HTERT RPE-1 (cell line): ENCODE results near the gene NAAA.
"Not testable (repeated sequence)": the region's sequence is repeated elsewhere in the genome, so short reads cannot be mapped to it uniquely, and the experiment has no call there.

ENCODE experiments used
- in situ Hi-C: fragments of 300-500 bp; cut with MboI; formaldehyde crosslinking; loops from 4 replicates; pipeline ENCODE4 v1.14.3; 2020; ENCODE audit warnings: low sequenced_read_pairs

NAAA gene

DNA sequence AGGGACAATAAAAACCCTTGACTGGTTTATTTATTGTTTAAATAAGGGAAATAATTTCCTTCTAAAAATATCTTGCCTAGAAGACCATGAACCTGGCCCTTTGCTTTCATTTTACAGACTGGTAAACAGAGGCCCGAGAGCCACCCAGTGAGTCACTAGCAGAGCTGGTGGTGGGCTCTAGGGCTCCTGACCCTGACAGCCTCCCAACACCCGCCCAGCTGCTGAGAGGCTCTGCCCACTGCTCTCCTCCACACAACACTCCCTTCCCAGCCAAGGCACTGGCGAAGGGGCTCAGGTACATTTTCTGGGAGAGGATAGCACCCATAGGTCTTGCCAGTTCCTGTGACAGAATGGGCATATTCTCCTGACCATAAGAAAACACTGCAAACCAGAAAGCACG is 20.5 kb downstream of the NAAA start:
- in situ Hi-C loops, result no loop called here

GRCh38 chr4:75919920-75920319 is 20.9 kb downstream of the NAAA start:
- in situ Hi-C loops, result no loop called here

GRCh38 chr4:75916091-75916661 is 24.6 kb downstream of the NAAA start:
- in situ Hi-C loops, result no loop called here

DNA sequence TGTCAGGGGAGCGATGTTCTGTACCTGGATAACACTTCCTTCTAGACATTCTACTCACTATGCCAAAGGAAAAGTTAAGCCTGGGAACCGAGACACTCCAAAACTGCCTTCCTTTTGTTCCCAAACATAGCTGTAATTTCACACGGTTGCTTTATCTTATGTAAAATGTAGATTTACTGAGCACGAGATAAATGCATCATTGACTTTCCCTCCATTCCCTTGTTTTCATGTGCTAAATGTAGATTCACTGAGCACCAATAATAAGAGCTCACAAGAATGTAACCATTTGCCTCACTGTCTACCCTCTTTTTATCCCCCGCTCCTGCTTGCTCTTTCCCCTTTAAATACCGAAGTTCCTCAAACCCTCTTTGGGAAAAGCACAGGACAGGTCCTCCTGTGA is 27.8 kb downstream of the NAAA start:
- in situ Hi-C loops, result no loop called here

- in situ Hi-C loops, result not testable (repeated sequence)
Observed at GRCh38 chr4:75910831-75911230, 30.0 kb downstream of the NAAA start.

DNA sequence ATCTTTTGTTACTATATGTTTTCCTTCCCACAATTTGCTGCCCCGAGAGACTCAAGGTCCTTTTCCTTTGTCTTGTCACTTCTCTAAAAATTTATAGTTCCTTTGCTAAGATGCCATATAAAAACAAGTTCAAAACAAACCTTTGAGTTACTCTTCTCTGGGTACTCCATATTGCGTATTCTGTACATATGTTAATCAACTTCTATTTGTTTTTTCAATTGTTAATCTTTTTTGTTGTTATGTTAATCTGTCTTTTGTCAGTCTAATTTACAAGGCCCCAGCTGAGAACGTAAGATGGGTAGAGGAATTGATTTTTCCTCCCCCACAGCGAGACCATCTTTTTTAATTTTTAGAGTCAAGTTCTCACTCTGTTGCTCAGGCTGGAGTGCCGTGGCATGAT is 31.4 kb downstream of the NAAA start:
- in situ Hi-C loops, result no loop called here

GRCh38 chr4:75908555-75908954 is 32.3 kb downstream of the NAAA start:
- in situ Hi-C loops, result no loop called here

- in situ Hi-C loops, result no loop called here
Observed at GRCh38 chr4:75907966-75908365, 32.8 kb downstream of the NAAA start.

DNA sequence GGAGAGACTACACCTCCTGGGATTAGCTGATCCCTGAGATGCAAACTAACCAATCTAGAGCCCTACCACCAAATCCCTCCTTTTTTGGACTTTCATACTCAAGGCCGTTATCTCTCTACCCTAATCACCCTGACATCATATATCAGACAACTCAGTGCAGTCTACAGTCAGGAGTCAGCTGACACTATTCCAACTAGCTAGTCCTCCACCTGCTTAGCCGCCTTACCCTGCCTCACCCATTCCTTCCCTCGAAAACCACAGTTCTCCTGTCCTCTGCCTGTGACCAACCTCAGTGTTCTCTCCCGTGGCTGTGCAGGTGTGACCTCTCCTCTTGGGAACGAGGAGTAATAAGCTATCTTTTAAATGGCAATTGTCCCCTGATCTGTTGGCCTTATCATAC is 36.7 kb downstream of the NAAA start:
- in situ Hi-C loops, result no loop called here

GRCh38 chr4:75902352-75902751 is 38.5 kb downstream of the NAAA start, which contains the start of gene PPEF2:
Gene PPEF2, minus strand, starts transcription at chr4:75902452. Its CDS starts 6,127 bp downstream, at chr4:75896325.
- in situ Hi-C loops, result no loop called here

DNA sequence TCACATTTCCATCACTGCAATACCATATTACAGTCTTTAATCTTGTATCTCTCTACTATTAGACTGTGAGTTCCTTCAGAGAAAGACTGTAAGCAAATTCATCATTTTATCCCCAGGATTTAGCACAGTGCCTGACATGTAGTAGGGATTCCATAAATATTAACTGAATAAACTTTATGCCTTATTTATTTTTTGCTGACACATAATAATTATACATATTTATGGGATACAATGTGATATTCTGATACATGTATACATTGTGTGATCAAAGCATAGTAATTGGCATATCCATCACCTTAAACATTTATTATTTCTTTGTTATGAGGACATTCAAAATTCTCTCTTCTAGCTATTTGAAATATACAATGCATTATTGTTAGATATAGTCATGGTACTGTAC is 42.3 kb downstream of the NAAA start:
- in situ Hi-C loops, result no loop called here

DNA sequence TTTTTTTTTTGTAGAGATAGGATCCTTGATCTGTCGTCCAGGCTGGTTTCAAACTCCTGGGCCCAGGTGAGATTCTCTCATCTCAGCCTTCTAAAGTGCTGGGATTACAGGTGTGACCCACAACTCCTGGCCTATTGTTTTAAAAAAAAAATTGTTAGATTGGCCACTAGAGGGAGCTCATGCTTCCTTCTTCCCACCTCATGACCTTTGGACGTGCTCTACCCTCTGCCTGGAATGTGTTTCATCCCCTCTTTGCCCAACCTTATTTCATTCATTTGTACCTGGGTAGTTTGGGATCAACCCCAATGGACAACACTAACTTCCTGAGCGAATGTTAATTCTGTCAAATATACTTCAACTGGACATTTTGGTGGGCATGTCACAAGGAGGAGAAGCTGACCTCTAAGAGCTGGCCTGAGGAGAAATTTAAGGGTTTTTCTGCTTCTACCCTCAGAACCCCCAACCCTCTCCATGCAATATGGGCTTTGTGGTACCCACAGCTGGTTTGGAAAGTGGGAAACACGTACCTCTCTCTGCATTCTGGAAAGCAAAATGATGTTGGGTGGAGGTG is 45.0 kb downstream of the NAAA start:
- in situ Hi-C loops, result no loop called here

DNA sequence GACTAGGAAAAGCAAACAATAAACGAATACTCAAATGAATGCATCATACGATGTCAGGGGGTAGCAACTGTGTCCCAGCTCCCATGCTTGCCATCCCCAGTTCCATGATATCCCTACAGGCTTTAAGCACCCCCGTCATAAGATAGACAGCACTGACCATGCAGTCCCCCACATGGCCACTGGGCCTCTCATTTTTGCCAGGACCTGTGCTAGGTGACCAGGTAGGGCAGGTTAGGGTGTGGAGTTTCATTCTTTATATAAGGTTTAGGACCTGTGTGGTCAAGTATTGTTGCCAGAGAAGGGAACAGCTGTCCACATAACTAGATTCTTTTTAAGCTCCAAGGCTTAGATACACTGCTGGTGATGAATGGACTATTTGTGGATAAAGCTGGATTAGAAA is 48.3 kb downstream of the NAAA start:
- in situ Hi-C loops, result no loop called here

- in situ Hi-C loops, result no loop called here
Observed at GRCh38 chr4:75891611-75892010, 49.2 kb downstream of the NAAA start.

GRCh38 chr4:75889537-75890199 is 51.1 kb downstream of the NAAA start:
- in situ Hi-C loops, result no loop called here

- in situ Hi-C loops, result no loop called here
Observed at GRCh38 chr4:75886104-75886503, 54.7 kb downstream of the NAAA start.

- in situ Hi-C loops, result no loop called here
Observed at GRCh38 chr4:75881476-75881875, 59.3 kb downstream of the NAAA start.

DNA sequence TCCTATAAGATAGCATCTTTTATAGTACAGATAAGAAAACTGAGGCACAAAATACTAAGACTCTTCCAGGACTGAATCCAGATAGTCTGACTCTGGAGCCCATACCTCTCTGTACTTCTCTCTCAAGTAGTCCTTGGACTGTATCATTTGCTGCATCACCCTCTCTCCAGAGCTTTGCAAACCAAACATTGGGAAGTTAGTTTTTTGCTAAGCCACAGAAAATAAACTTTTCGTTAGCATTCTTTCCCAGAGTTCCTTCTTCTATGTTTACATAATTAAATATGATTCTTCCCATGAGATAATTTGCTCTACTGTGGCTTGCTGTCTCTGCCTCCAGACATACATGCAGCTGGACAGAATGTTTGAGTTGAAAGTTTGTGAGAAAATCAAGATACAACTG is 60.5 kb downstream of the NAAA start:
- in situ Hi-C loops, result no loop called here

GRCh38 chr4:75878246-75878756 is 62.5 kb downstream of the NAAA start:
- in situ Hi-C loops, result no loop called here

DNA sequence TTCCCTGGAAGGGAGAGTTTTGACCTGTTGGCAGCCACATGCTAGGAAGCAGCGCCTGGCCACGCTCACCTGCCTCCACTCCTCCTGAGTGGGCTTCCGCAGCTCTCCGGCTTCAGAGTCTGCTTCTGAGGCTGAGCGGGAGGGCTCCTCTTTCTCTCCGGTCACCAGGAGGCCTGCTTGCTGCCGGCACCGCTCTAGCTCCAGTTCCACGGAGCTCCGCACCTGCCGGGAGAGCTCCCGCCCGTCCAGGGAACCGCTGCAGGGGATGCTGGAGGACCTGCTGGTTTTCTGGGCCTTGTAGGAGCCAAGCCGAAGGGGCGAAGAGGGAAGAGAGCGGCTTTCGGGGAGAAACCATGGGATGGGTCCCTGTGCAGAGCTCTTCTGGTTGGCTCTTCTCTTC is 64.6 kb downstream of the NAAA start:
- in situ Hi-C loops, result no loop called here

GRCh38 chr4:75869100-75869499 is 71.7 kb downstream of the NAAA start:
- in situ Hi-C loops, result no loop called here

DNA sequence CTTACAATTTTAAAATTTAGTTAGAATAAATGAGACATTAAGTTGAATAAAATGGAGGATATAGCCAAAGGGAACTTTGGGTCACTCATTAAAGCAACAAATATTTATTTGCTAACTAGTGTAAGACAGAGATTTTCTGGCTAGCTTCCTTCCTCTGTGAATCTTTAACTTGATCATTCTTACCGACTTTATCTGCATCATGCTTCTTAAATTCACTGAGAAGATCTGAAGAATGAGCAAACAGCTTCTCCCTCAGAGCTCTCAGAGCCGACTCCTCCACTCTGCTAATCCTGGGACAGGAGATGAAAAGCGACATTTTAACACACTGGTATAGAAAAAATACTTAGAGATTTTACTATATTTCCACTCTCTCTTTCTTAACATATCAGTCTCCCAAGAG is 73.7 kb downstream of the NAAA start:
- in situ Hi-C loops, result no loop called here
